Activated CD8-positive, alpha-beta memory T cell treated with anti-CD3 and anti-CD28 coated beads for 24 hours (primary cell): ENCODE data around the gene TMEM238L.
"Not testable (repeated sequence)": the region's sequence is repeated elsewhere in the genome, so short reads cannot be mapped to it uniquely, and the experiment has no call there.

Experiments used
- DNase-seq: peaks from one replicate; pipeline ENCODE4 v3.0.0-alpha.2; 2020

Gene TMEM238L

GRCh38 chr17:10803830-10804475 lies at the start of gene TMEM238L:
TSS of gene TMEM238L (minus strand) at chr17:10804099. CDS start at chr17:10803963, 136 bp downstream.
- no peak for DNase-seq

GRCh38 chr17:10846636-10847035 lies 42.7 kb upstream of the TMEM238L start:
- DNase-seq = not testable (repeated sequence)

GRCh38 chr17:10845388-10845751 lies 41.5 kb upstream of the TMEM238L start:
- no peak for DNase-seq

GRCh38 chr17:10844621-10845387 lies 40.9 kb upstream of the TMEM238L start:
- peak; percentile 84 for DNase-seq

GRCh38 chr17:10843811-10844210 lies 39.9 kb upstream of the TMEM238L start:
- DNase-seq = no peak

GRCh38 chr17:10842658-10843057 lies 38.8 kb upstream of the TMEM238L start:
- no peak for DNase-seq

GRCh38 chr17:10838682-10839081 lies 34.8 kb upstream of the TMEM238L start:
- no peak for DNase-seq

GRCh38 chr17:10837921-10838320 lies 34.0 kb upstream of the TMEM238L start, which contains the start of gene PIRT:
TSS of gene PIRT (minus strand) at chr17:10838087. CDS start at chr17:10825645, 12,442 bp downstream.
- no peak for DNase-seq

- no peak for DNase-seq
Observed at GRCh38 chr17:10836966-10837590, 33.2 kb upstream of the TMEM238L start.

GRCh38 chr17:10836145-10836544 lies 32.2 kb upstream of the TMEM238L start:
- DNase-seq = no peak

- DNase-seq = no peak
Observed at GRCh38 chr17:10831696-10832095, 27.8 kb upstream of the TMEM238L start.

GRCh38 chr17:10827898-10828552 lies 24.1 kb upstream of the TMEM238L start:
- DNase-seq = no peak

- no peak for DNase-seq
Observed at GRCh38 chr17:10824874-10825273, 21.0 kb upstream of the TMEM238L start.

- no peak for DNase-seq
Observed at GRCh38 chr17:10821770-10822169, 17.9 kb upstream of the TMEM238L start.

GRCh38 chr17:10821054-10821453 lies 17.2 kb upstream of the TMEM238L start:
- no peak for DNase-seq

GRCh38 chr17:10815319-10815718 lies 11.4 kb upstream of the TMEM238L start:
- no peak for DNase-seq

- no peak for DNase-seq
Observed at GRCh38 chr17:10814075-10814474, 10.2 kb upstream of the TMEM238L start.

GRCh38 chr17:10812674-10813073 lies 8.8 kb upstream of the TMEM238L start:
- DNase-seq = no peak

GRCh38 chr17:10809605-10810004 lies 5.7 kb upstream of the TMEM238L start:
- DNase-seq = no peak

- no peak for DNase-seq
Observed at GRCh38 chr17:10807704-10808128, 3.8 kb upstream of the TMEM238L start.

GRCh38 chr17:10806545-10807262 lies 2.8 kb upstream of the TMEM238L start:
- no peak for DNase-seq

GRCh38 chr17:10805911-10806310 lies 2.0 kb upstream of the TMEM238L start:
- DNase-seq = no peak

GRCh38 chr17:10804546-10804945 lies 647 bp upstream of the TMEM238L start:
- DNase-seq = no peak
